Colon (tissue), 2 donors: Measurements from ENCODE around the gene SSNA1.

Source experiments
- FAIRE-seq: peaks from 2 replicates; lab custom pipeline; 2012; peaks lifted over from hg19 to GRCh38; lab: Jason Lieb, UNC
- donor health status: control.
- donor health status: control.

The SSNA1 gene

GRCh38 chr9:137201205-137201868 is 12.9 kb downstream of the SSNA1 start:
- FAIRE-seq, result no peak

- FAIRE-seq, result no peak
Observed at GRCh38 chr9:137202966-137203365, 14.5 kb downstream of the SSNA1 start.

DNA sequence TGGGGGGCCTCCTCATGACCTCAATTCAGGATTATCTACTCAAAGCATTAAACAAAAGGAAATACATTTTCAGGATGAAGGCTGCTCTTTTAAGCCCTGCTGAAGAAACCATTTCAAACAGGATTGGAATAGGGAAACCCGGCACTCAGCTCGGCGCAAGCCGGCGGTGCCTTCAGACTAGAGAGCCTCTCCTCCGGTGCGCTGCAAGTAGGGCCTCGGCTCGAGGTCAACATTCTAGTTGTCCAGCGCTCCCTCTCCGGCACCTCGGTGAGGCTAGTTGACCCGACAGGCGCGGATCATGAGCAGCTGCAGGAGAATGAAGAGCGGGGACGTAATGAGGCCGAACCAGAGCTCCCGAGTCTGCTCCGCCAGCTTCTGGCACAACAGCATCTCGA is 16.3 kb downstream of the SSNA1 start:
- FAIRE-seq, result no peak

DNA sequence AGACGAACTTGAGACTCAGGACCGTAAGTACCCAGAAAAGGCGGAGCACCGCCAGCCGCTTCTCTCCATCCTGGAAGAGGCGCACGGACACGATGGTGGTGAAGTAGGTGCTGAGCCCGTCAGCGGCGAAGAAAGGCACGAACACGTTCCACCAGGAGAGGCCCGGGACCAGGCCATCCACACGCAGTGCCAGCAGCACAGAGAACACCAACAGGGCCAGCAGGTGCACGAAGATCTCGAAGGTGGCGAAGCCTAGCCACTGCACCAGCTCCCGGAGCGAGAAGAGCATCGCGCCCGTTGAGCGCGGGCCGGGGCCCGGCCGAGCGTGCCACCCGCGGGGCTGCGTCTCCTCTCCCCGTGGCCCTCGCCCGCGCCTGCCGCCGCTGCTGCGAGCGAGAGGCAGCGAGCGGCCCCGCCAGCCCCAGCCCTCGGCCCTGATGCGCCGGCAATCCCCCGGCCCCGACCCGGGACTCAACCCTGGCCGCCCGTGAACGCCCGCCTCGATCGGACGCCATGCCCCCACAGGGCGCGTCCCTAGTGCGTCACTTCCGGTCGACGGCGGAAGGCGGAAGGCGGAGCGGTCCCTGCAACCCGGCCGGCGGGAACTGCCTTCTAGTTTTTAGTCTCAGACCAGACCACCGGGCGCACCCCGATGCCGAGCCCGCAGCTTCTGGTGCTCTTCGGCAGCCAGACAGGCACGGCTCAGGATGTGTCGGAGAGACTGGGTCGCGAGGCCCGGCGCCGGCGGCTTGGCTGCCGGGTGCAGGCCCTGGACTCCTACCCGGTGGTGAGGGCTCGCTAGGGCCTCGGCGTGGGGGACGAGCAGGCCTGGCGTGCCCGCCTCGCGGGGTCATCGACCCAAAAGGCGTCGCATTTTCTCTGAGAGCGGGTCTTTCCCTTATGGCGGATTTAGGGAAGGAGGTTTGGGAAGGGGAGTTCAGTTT is 16.9 kb downstream of the SSNA1 start, which contains the start of the genes NDOR1 and TMEM203:
TSS of gene NDOR1 (plus strand) at position 575 of the 944 bp plus-strand sequence. CDS start at position 653, 78 bp downstream.
TSS of gene TMEM203 (minus strand) at position 523 of the 944 bp plus-strand sequence. CDS start at position 289, 234 bp downstream.
- FAIRE-seq, result no peak

GRCh38 chr9:137206602-137207001 is 18.1 kb downstream of the SSNA1 start:
- FAIRE-seq, result no peak

- FAIRE-seq, result no peak
Observed at GRCh38 chr9:137211532-137211931, 23.1 kb downstream of the SSNA1 start.

DNA sequence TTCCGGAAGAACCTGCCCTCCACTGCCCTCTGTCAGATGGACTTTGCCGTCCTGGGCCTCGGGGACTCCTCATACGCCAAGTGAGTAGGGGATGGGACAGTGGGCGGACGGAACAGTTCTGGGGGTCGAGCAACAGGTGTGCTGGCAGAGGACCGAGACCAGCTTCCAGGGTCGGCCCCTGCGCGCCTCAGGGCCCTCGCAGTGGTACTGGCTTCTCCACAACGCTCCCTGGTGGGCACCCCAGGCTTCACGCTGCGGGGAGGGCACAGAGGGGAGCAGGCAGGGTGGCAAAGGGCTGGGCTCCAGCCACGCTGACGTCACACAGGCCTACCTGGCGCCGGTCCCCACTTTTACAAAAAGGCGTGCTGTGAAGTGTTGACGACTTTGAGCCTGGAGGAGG is 24.0 kb downstream of the SSNA1 start:
- no peak for FAIRE-seq

GRCh38 chr9:137213160-137214060 is 24.9 kb downstream of the SSNA1 start:
- no peak for FAIRE-seq

GRCh38 chr9:137214620-137215019 is 26.1 kb downstream of the SSNA1 start:
- FAIRE-seq, result no peak

- no peak for FAIRE-seq
Observed at GRCh38 chr9:137215196-137215986, 26.9 kb downstream of the SSNA1 start.

DNA sequence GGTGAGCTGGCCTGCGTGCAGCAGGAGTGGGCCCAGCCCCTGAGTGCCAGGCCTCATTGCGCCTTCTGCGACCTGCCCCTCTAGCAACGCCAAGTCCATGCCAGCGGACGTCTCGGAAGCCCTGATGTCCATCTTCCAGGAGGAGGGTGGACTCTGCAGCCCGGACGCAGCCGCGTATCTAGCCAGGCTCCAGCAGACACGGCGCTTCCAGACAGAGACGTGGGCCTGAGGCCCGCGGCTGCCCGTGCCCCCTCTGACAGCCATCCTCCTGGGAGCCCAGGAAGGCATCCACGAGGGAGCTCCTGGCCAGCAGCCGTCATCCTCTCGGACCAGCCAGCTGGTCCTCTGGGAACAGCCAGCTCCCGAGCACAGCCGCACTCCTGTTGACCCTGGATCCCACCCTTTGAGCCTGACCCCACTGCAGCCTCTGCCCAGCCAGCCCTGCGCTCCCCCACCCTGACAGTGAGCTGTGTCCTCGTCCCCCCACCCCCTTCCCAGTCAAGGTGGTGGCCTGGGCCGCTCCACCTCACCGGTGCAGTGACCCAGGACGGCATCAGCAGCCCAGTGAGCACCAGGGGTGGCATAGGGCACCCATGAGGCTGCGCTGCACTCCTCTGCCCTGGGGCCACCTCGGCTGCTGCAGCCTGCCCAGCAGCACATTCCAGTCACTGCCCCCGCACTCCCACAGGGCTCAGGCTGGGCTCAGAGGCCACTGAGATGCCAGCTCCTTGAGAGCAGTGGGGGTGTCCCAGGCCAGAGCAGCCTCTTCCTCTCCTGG is 27.9 kb downstream of the SSNA1 start:
- no peak for FAIRE-seq

- no peak for FAIRE-seq
Observed at GRCh38 chr9:137217276-137218211, 29.1 kb downstream of the SSNA1 start.

- no peak for FAIRE-seq
Observed at GRCh38 chr9:137218212-137218753, 29.8 kb downstream of the SSNA1 start.

GRCh38 chr9:137218754-137219271 is 30.3 kb downstream of the SSNA1 start:
- no peak for FAIRE-seq

GRCh38 chr9:137219757-137220316 is 31.4 kb downstream of the SSNA1 start:
- no peak for FAIRE-seq

DNA sequence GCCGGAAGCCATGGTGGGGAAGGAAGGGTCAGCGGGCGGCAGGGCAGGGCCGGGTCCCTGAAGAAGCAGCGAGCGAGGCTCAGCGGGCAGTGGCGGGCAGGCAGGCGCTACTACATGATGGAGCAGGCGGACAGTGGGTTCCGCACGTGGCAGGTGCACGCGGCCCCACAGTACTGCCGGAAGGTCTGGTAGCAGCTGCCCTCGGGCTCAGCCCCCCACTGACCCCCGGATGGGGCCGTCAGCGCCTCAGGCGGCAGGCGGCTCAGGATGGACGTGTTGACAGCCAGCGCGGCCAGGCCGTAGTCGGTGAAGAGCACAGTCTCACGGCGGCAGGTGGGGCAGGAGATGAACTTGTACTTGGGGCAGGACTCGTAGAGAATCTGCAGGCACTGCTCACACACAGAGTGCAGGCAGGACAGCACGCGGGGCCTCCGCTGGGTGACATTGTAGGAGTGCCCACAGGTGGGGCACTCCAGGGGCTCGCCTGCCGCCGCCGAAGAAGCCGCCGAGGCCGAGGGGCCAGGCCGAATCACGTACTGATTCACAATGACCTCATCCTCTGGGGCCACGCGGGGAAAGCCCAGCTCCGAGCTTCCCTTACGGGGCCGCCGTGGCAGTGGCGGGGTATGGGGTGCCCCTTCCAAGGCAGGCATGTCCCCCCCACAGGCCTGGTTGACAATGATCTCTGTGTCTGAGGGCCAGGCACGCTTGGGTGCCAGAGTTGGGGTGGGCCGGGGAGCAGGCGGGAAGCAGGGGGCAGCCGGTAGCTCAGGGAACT is 32.0 kb downstream of the SSNA1 start:
- FAIRE-seq, result no peak

GRCh38 chr9:137221095-137221505 is 32.6 kb downstream of the SSNA1 start:
- no peak for FAIRE-seq
